HUES6 (cell line): ENCODE measurements around the gene SLC38A9.

Experiments used
- H3K27ac ChIP-seq: 2 replicates; pipeline ENCODE4 v1.7.0; 2013; ENCODE audit warnings: low read depth, mild to moderate bottlenecking, low read length, inconsistent platforms
- H3K27me3 ChIP-seq: 2 replicates; pipeline ENCODE4 v1.6.1; 2013; ENCODE audit warnings: low read length; ENCODE audit not compliant: control insufficient read depth, insufficient read depth
- H3K36me3 ChIP-seq: 2 replicates; pipeline ENCODE4 v1.6.1; 2013; ENCODE audit warnings: low read length; ENCODE audit not compliant: control insufficient read depth, insufficient read depth
- H3K4me1 ChIP-seq: 2 replicates; pipeline ENCODE4 v1.6.1; 2013; ENCODE audit warnings: low read length; ENCODE audit not compliant: control insufficient read depth, insufficient read depth
- H3K4me3 ChIP-seq: 2 replicates; pipeline ENCODE4 v1.5.1; 2013; ENCODE audit warnings: low read depth, low read length
- H3K9ac ChIP-seq: one replicate; pipeline ENCODE4 v1.6.1; 2013; ENCODE audit warnings: mild to moderate bottlenecking, low read length
- H3K9me3 ChIP-seq: 2 replicates; pipeline ENCODE4 v1.6.1; 2013; ENCODE audit warnings: low read depth, low read length; ENCODE audit not compliant: control insufficient read depth, insufficient read depth

Gene SLC38A9

DNA sequence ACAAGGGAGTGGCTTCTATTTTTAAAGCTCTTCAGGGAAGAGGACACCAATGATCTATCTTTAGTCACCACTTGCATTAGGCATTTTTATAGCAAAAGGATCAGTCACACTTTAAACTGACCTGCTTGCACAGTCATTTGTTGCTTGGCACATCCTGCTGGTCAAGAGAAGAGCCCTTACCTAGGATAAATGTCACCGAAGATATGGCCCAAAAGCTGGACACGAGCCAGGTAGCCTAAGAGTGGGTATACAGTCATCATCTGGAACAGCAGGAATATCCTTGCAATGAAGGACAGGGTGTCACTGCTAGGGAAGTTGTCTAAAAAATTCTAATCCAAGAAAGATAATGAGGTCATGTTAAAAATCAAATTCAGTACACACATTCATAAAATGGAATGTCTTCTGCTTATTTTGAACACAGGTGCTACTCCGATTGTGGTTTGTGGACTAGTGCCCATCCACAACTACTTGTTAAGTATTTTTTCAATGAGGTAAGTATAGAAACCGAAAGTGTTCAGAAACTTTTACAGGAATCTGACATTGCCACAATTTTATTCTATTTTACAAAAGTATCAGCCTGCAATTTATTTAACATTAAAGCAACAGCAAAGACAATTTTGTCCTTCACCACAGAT lies 78.4 kb downstream of the SLC38A9 start:
- Histone ChIP-seq H3K27me3 (no peaks in the 10 kb centered on the region), H3K27ac (no peak overlapping the region), H3K36me3 (no peaks in the 10 kb centered on the region; the same call in 1 of the 2 replicates), H3K9me3 (no peaks in the 10 kb centered on the region), H3K4me3 (no peak overlapping the region), H3K4me1 (peaks cover 22% of the 10 kb centered on the region), H3K9ac (no peak overlapping the region)

DNA sequence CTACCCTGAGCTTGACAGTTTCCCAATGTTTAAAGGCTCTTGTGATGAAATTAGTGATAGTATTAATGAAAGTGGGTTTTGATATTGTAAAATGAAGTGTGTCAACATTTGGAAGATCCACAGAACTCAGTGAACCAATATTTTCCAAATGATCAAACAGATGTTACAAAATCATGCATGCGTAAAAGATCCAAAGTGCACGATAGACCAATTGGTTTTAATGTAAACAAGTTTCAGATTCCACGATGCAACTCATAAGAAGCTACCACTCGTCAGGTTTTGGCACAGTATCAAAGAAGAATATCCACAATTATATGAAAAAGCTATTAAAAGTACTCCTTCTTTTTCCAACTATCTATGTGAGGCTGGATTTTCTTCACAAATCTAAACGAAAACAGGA lies 82.3 kb downstream of the SLC38A9 start:
- no peak overlapping the region for H3K27ac ChIP-seq
- H3K4me3 ChIP-seq, result no peak overlapping the region
- no peak overlapping the region for H3K9ac ChIP-seq
- H3K36me3 ChIP-seq, result no peaks in the 10 kb centered on the region; the same call in 1 of the 2 replicates
- no peaks in the 10 kb centered on the region for H3K9me3 ChIP-seq
- no peaks in the 10 kb centered on the region for H3K27me3 ChIP-seq
- H3K4me1 ChIP-seq, result peaks cover 33% of the 10 kb centered on the region

- Histone ChIP-seq H3K9ac (no peak overlapping the region), H3K4me1 (peaks cover 46% of the 10 kb centered on the region), H3K27me3 (no peaks in the 10 kb centered on the region), H3K9me3 (no peaks in the 10 kb centered on the region), H3K4me3 (no peak overlapping the region), H3K36me3 (no peaks in the 10 kb centered on the region), H3K27ac (peak overlapping the region; percentile 76; the same call in 1 of the 2 replicates)
Observed at GRCh38 chr5:55626790-55627189, 85.3 kb downstream of the SLC38A9 start.

DNA sequence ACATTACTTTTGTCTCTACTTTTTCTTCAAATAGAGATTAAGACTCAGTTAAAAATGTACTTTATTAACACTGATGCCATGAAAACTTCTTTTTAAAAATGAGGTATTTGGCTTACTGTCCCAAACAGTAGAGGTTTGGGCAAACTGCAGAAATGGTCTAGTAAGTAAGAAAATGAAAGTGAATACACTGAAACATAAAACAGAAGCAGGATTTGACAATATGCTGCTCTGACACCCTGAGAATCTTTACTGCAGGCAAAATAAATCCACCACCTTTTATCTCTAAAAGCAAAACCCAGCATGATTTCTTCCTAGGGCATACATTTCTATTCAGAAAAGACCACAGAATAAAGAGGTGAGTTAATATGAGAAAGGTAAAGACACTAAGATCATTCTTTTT lies 86.2 kb downstream of the SLC38A9 start:
- H3K36me3 ChIP-seq, result no peaks in the 10 kb centered on the region
- H3K4me3 ChIP-seq, result peak overlapping the region; percentile 32
- H3K9me3 ChIP-seq, result no peaks in the 10 kb centered on the region
- H3K27ac ChIP-seq, result peak overlapping the region; percentile 76
- H3K27me3 ChIP-seq, result no peaks in the 10 kb centered on the region
- peaks cover 46% of the 10 kb centered on the region for H3K4me1 ChIP-seq
- H3K9ac ChIP-seq, result no peak overlapping the region

GRCh38 chr5:55625589-55625909 lies 86.6 kb downstream of the SLC38A9 start:
- H3K4me3 ChIP-seq, result peak overlapping the region; percentile 32
- no peaks in the 10 kb centered on the region for H3K36me3 ChIP-seq
- H3K27me3 ChIP-seq, result no peaks in the 10 kb centered on the region
- peaks cover 46% of the 10 kb centered on the region for H3K4me1 ChIP-seq
- H3K9ac ChIP-seq, result peak overlapping the region; percentile 61
- H3K27ac ChIP-seq, result peak overlapping the region; percentile 76
- no peaks in the 10 kb centered on the region for H3K9me3 ChIP-seq

GRCh38 chr5:55624841-55625588 lies 87.1 kb downstream of the SLC38A9 start:
- no peaks in the 10 kb centered on the region for H3K9me3 ChIP-seq
- H3K27ac ChIP-seq, result peak overlapping the region; percentile 76
- no peaks in the 10 kb centered on the region for H3K27me3 ChIP-seq
- H3K36me3 ChIP-seq, result no peaks in the 10 kb centered on the region
- H3K4me1 ChIP-seq, result peaks cover 46% of the 10 kb centered on the region
- H3K4me3 ChIP-seq, result peak overlapping the region; percentile 32
- peak overlapping the region; percentile 61 for H3K9ac ChIP-seq

DNA sequence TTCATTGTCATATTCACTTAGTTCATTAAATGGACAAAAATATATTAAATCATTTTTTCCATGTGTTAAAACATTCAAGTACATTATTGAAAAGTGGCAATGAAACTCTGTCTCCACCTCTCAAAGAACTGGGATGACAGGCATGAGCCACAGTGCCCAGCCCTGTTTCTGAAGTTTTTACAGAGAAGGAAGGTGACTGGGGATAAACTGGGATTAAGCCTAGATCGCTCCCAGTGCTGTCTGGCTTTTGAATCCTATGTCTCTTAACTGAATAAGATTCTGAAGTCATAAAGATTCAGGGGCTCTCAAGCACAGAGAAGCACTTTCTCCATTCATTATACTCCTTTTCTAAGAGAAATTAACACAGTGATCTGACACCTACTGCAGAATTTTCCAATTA lies 88.3 kb downstream of the SLC38A9 start:
- Histone ChIP-seq H3K4me3 (no peak overlapping the region), H3K4me1 (peaks cover 44% of the 10 kb centered on the region), H3K27ac (0 out of 2 replicates have a peak overlapping the region, but pooled peaks have one; percentile 27), H3K9ac (no peak overlapping the region), H3K9me3 (no peaks in the 10 kb centered on the region), H3K36me3 (no peaks in the 10 kb centered on the region), H3K27me3 (no peaks in the 10 kb centered on the region)

GRCh38 chr5:55622460-55622859 lies 89.7 kb downstream of the SLC38A9 start:
- no peaks in the 10 kb centered on the region for H3K36me3 ChIP-seq
- H3K4me1 ChIP-seq, result peaks cover 37% of the 10 kb centered on the region
- no peak overlapping the region for H3K9ac ChIP-seq
- no peaks in the 10 kb centered on the region for H3K9me3 ChIP-seq
- H3K4me3 ChIP-seq, result no peak overlapping the region
- no peak overlapping the region for H3K27ac ChIP-seq
- no peaks in the 10 kb centered on the region for H3K27me3 ChIP-seq

GRCh38 chr5:55621229-55621628 lies 90.9 kb downstream of the SLC38A9 start:
- no peaks in the 10 kb centered on the region for H3K9me3 ChIP-seq
- no peaks in the 10 kb centered on the region for H3K27me3 ChIP-seq
- H3K27ac ChIP-seq, result no peak overlapping the region
- no peaks in the 10 kb centered on the region for H3K36me3 ChIP-seq
- H3K9ac ChIP-seq, result no peak overlapping the region
- no peak overlapping the region for H3K4me3 ChIP-seq
- H3K4me1 ChIP-seq, result peaks cover 27% of the 10 kb centered on the region

DNA sequence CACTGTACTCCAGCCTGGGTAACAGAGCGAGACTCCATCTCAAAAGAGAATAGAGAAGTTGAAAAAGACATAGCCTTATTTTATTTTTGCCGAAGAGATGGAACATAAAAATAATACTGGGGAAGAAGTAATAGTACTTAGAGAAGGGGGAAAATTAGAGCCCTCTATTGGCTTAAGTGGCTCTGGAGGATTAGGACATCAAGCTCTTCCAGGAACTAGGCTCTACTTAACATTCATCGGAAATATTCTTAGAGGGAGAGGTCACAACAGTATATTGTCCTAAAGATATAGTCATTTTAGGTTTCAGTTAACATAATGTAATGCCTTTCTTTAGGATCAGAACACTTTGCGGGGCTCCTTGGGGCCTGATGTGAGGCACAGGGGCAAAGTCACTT lies 91.4 kb downstream of the SLC38A9 start:
- no peak overlapping the region for H3K27ac ChIP-seq
- H3K9me3 ChIP-seq, result no peaks in the 10 kb centered on the region
- no peak overlapping the region for H3K4me3 ChIP-seq
- H3K9ac ChIP-seq, result no peak overlapping the region
- no peaks in the 10 kb centered on the region for H3K36me3 ChIP-seq
- no peaks in the 10 kb centered on the region for H3K27me3 ChIP-seq
- H3K4me1 ChIP-seq, result peaks cover 23% of the 10 kb centered on the region

DNA sequence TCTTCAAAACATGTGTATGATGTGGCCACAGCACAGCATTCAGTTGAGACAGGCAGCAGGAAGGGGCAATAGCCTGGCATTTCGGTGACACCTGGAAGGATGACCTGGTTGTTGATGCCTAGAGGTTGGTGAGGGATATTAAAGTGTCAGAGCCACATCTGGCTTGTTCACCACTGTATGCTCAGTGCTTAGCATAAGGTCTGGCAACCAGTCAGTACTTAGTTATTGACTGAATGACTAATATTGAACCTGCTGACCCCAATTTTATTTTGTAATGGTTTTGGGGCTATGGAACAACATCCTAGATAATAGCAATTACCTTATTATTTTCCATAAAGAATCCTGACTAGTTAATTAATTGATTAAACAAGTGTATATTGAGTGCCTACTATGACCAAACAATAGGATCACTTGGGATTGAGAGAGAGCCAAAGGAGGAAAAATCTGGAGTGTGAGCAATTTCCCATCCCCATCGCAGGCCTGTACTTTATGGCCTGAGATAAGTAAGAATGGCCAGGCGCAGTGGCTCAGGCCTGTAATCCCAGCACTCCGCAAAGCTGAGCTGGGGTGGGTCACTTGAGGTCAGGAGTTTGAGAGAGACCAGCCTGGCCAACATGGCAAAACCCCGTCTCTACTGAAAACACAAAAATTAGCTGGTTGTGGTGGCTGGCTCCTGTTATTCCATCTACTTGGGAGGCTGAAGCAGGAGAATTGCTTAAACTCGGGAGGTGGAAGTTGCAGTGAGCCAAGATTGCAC lies 91.9 kb downstream of the SLC38A9 start:
- Histone ChIP-seq H3K9ac (no peak overlapping the region), H3K27ac (no peak overlapping the region), H3K4me1 (peaks cover 21% of the 10 kb centered on the region), H3K36me3 (no peaks in the 10 kb centered on the region), H3K4me3 (no peak overlapping the region), H3K27me3 (no peaks in the 10 kb centered on the region), H3K9me3 (no peaks in the 10 kb centered on the region)
